ENCODE measurements around the gene CCDC38.

CCDC38 gene

GRCh38 chr12:95960241-95960640 lies 17.8 kb upstream of the CCDC38 start:
- no peak for DNase-seq

DNA sequence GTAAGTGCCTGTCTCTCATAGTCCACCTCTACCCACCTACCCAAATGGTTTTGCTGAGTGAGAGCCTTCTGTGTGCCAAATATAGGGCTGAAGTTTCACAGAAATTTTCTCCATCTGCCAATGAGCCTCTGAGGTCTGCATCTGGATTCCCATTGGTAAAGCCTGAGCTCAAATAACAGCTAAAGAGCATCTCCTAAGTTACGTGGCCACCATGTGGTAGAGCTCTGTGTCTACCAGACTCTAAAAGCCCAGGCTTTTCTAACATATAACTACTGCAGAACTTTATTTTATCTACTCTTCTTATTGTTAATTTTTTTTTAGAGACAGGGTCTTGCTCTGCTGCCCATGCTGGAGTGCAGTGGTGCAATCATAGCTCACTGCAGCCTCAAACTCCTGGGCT lies 16.7 kb upstream of the CCDC38 start:
- no peak for DNase-seq

- no peak for DNase-seq
Measured at GRCh38 chr12:95956557-95957145, 14.2 kb upstream of the CCDC38 start.

DNA sequence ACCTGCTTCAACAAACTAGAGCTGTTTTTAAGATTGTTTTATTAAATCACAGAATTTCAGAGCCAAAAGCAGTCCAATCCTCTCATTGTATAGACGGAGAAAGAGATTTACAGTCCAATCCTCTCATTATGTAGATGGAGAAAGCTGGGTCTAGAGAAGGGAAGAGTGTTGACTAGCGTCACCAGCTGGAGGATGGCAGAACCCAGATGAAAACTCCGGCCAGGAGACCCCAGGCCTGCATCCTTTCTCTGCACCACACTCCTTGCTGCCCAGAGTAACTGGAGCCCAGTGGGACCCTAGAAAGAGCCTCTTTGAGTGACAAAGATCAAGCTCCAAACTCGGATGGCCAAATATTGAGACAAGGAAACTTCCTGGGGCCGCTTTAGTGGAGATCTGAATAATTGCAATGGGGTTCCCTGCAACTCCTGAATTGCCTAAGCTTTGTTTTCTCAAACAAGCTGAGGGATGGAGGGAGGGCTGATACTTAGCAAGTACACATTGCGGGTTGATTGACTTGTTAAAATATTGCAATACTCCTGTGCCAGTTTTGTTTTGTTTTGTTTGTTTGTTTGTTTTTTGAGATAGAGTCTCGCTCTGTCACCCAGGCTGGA lies 13.2 kb upstream of the CCDC38 start:
- DNase-seq, result no peak

DNA sequence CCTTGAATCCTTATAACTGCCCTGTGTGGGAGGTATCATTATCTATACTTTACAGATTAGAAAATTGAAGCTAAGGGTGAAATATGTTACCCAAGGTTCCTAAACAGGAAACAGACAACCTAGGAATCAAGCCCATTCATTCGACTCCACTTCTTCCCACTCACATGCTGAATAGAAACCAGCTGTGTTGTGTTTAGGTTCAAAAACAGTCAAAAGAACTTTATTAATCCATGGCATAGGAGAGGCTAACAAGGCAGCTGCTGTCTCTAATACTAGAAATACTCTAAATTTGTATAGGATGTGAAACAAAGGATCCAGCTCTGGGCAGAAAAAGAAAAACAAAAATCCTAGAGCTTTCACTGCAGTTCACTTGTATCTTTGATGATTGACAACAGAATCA lies 10.6 kb upstream of the CCDC38 start:
- DNase-seq, result no peak

DNA sequence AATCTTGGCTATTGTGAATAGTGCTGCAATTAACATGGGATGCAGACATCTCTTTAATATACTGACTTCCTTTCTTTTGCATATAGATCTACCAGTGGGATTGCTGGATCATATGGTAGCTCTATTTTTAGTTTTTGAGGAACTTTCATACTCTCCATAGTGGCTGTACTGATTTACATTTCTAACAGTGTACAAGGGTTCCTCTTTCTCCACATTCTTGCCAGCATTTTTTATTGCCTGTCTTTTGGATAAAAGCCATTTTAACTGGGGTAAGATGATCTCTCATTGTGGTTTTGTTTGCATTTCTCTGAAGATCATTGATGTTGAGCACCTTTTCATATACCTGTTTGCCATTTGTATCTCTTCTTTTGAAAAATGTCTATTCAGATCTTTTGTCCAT lies 9.1 kb upstream of the CCDC38 start:
- DNase-seq, result no peak

- no peak for DNase-seq
Measured at GRCh38 chr12:95949477-95950206, 7.2 kb upstream of the CCDC38 start.

GRCh38 chr12:95944108-95944704 lies 1.8 kb upstream of the CCDC38 start:
- DNase-seq, result no peak

- DNase-seq, result peak; percentile 37
Measured at GRCh38 chr12:95943330-95943842, 972 bp upstream of the CCDC38 start, which contains the start of gene AMDHD1. TSS of gene AMDHD1 (plus strand) at chr12:95943331. CDS start at chr12:95943399, 68 bp downstream.

DNA sequence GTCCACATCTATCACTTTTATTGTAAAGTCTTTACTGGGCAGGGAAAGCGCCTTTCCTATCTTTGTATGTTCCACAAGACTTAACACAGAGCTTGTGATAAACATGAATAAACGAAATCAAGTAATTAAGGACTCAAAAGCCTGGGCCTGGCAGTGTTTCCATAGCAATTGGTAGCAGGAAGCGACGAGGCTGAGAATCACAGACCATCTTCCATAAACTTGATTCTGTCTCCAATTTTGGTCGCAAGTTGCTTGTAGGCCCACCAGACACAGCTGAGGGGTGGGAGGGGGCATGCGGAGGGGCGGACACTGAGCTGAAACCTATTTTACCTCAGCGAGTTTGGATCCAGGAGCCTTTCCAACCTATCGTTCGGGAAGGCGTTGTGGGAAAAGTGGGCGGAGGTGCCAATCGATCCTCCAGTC lies 302 bp downstream of the CCDC38 start:
- DNase-seq, result no peak

DNA sequence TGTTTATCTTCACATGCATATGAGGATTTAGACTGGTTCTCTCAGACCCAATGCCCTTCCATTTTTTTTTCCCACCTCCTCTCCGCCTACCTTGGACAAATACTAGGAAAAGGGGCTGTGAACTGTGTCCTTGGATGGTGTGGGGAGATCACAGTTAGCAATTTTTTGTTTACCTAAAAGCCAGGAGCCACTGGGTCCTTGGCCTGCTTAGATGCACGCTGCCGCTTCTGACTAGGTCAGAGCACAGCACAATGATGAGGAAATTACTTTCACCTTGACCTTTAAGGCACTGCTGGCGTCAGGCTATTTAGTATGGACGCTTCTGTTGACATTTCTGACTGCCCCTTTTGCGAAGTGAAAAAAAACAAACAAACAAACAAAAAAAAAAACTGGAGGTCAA lies 1.9 kb downstream of the CCDC38 start:
- DNase-seq, result no peak

GRCh38 chr12:95922231-95922630 lies 20.2 kb downstream of the CCDC38 start:
- peak; percentile 4 for DNase-seq

DNA sequence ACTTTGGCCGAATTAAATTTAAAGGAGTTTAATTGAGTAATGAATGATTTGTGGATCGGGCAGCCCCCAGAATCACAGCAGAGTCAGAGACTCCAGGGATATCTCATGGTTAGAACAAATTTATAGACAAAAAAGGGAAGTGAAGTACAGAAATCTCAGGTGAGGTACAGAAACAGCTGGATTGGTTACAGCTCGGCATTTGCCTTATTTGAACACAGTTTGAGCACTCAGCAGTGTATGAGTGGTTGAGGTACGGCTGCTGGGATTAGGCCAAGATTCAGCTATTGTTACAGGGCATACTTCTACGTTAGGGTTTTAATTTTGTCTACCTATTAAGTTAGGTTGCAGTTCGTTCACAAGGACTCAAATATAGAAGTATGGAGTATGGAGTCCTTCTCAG lies 23.3 kb downstream of the CCDC38 start:
- DNase-seq, result no peak

DNA sequence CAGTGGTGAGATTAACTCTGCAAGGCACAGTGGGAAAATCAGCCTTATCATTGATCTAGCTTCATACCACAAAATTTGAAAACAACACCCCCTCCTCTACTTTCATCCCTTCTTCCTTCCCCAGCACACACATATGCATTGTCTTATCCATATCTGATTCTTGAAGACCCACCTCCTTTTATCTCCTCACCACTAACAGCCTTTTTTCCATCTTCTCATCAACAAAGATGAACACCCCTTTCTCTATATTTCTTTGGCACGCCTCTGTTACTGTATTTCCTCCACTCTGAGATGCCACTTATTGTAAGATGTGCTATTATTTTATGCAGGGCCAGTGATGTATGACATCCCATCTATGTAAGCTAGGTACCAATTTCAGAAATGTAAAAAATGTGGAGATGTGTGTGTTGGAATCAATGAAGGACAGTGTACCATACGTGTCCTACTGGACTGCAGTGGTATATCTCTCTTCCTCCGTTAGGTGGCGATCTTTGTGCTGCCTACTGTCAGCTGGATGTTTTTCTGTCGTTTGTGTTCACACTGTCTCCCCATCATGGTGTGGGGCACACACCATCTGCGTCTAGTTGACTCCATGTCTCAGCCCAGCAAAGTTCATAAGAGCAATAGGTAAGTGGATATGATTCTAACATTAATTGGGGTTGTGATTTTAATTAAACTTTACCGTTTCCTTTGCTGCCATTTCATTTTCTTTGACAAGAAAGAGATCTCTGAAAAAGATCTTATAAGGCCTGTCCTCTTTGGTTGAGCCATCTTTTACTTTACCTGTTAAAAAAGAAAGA lies 24.0 kb downstream of the CCDC38 start:
- no peak for DNase-seq

GRCh38 chr12:95909871-95910270 lies 32.5 kb downstream of the CCDC38 start:
- no peak for DNase-seq

GRCh38 chr12:95908573-95908972 lies 33.8 kb downstream of the CCDC38 start:
- DNase-seq, result peak; percentile 63

DNA sequence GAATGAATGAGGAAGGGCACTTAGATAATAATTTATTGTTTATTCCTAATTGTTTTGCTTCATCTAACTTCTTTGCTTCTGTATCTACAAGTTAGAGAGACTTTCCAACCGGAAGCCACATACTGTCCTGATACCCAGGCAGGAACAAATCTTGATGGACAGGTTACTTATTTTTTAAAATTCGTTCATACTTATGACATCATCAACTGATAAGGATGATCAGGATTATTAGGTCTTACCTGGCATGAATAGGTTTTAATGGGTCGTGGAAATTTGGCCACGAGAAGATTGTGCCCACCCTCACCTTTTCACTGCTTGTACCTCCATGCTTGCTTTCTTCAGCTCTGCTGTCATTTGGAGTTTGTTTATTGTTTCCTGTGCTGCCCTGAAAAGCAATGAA lies 44.3 kb downstream of the CCDC38 start:
- DNase-seq, result no peak

- no peak for DNase-seq
Measured at GRCh38 chr12:95896846-95897245, 45.6 kb downstream of the CCDC38 start.

DNA sequence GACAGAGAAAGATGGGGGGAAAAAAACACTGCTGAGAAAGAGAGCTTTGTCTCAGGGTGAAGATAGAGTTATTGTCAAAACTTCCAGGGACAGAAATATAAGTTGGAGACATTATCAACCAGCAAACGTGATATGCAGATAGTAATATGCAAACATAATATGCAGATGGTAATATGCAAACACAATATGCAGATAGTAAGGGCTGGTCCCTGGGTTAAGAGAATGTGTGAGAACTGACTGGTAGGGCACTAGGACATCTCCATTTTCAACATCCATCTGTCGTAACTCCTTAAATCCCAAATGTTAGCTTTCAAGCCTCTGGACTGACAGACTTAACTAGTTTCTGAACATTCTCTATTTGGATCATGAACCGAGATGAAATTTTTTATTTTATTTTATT lies 51.5 kb downstream of the CCDC38 start:
- DNase-seq, result no peak

GRCh38 chr12:95887311-95887710 lies 55.1 kb downstream of the CCDC38 start:
- no peak for DNase-seq

- peak; percentile 5 for DNase-seq
Measured at GRCh38 chr12:95884998-95885397, 57.4 kb downstream of the CCDC38 start.

- DNase-seq, result no peak
Measured at GRCh38 chr12:95882873-95883272, 59.5 kb downstream of the CCDC38 start.

DNA sequence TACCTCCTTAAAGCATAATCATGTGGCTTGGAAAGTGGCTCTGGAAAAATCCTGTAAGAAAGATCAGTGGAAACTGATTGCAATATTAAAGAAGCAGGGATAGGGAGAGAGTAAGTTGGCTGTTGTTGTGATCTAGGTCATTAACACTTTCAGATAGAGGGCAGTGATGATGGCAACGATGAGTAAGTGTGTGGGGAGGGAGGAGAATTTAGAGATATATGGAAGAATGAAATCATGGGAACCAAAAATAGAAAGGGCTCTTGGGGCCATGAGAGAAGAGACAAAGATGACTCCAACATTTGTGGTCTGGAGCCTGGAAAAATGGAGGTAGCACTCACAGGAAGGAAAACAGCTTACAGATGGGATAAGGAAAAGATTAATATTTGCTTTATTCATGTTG lies 60.3 kb downstream of the CCDC38 start:
- no peak for DNase-seq

All from NCI-H226 (cell line).